ENCODE data around the gene NEURL2.

The NEURL2 gene

DNA sequence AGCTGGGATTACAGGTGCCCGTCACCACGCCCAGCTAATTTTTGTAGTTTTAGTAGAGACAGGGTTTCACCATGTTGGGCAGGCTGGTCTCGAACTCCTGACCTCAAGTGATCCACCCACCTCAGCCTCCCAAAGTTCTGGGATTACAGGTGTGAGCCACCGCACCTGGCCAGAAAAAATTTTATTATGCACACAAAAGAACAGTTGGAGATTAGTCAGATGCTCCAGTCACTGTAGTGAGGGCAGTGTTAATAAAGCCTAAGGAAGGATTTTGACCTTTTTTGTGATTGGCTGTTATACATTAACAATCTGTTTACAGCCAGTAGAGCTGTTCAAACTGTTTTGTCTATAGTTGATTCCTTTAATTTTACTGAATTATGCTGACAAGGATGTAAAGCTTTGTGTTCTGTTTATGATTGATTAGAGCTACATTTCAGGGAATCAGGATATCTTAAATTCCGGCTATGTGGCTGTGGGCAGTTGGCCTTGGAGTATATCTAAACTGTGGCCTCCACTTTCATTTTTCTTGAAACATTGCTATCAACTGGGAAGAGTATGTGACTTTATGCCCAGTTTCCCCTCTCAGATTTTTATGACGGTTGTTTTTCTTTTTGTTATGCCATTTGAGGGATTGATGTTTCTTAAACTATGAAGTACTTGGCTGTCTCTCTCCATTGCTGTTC, 23.7 kb downstream of the NEURL2 start:
- DNase-seq = no peak

DNA sequence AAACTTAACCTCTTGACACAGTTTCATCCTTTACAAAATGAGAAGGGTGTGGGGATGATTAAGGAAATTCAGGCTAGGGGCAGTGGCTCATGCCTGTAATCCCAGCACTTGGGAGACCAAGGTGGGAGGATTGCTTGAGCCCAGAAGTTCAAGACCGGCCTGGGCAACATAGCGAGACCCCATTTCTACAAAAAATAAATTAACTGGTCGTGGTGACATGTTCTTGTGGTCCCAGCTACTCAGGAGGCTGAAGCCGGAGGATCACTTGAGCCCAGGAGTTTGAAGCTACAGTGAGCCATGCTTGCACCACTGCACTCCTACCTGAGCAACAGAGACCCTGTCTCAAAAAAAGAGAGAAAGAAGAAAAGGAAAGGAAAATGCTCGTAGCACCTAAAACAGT, 24.6 kb downstream of the NEURL2 start:
- no peak for DNase-seq

DNA sequence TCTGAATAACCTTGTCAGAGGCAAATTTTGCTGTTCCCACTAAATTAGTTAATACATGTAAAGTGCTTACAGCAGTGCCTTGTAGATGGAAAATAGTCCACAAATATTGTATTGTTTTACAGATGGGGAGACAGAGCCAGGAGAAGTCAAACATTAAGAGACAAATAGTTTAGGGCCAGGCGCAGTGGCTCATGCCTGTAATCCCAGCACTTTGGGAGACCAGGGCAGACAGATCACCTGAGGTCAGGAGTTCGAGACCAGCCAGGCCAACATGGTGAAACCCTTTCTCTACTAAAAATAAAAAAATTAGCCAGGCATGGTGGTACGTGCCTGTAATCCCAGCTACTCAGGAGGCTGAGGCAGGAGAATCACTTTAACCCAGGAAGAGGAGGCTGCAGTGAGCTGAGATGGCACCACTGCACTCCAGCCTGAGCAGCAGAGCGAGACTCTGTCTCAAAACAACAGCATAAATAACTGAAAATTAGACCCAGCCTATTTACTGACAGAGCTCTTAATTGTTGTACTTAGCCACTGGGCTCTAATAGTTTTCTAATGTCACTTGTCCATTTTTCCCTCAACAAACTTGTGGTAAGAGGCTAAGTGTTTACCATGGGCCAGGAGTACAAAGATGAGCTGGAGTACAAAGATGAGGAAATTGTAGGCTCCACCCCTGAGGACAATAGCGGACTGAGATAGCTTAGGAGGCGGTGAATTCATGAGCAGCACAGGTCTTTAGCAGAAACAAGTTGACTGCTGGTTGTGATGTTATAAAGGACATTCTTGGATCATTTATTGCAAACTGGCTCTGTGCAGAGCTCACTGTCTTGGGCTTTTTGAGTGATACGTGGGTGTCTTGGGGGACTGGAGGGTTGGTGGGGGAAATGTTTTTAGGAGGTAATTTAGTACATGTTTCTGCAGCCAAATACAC, 27.2 kb downstream of the NEURL2 start:
- no peak for DNase-seq

DNA sequence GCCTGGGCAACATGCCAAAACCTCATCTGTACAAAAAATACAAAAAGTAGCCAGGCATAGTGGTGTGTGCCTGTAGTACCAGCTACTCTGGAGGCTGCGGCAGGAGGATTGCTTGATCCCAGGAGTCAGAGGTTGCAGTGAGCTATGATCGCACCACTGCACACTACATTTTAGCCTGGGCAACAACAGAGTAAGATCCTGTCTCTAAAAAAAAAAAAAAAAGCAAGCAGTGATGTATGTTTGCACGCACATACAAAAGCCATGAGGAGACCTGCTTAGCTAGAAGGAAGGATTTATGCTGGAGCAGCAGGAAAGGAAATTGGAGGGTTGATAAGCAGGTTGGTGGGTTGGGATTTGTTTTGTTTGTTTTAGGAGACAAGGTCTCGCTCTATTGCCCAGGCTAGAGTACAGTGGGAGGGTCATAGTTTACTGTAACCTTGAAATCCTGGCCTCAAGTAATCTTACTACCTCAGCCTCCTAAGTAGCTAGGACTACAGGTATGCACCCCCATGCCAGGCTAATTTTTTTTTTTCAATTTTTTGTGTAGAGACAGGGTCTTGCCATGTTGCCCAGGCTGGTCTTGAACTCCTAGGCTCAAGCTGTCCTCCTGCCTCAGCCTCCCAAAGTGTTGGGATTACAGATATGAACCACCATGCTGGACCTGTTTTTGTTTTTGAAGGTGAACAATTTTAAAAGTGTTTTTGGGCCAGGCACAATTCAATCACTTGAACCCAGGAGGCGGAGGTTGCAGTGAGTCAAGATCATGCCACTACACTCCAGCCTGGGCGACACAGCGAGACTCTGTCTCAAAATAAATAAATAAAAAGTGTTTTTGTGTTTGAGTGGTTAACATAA, 29.6 kb downstream of the NEURL2 start:
- DNase-seq = no peak

GRCh38 chr20:45860560-45861220, 30.3 kb downstream of the NEURL2 start:
- DNase-seq = no peak

DNA sequence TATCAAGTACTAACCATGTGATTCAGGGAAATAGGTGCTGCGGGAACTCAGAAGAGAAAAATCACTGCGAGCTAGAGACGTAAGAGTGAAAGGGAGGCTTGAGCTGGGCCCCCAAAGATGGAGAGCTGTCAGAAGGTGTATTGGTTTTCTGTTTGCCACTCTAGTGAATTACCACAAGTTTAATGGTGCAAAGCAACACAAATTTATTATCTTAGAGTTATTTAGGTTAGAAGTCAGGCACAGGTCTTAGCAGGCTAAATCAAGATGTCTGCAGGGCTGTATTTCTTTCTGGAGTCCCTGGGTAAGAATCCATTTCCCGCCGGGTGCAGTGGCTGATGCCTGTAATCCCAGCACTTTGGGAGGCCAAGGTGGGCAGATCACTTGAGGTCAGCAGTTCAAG, 31.1 kb downstream of the NEURL2 start:
- no peak for DNase-seq

GRCh38 chr20:45857882-45858216, 33.2 kb downstream of the NEURL2 start:
- peak; percentile 65 for DNase-seq

GRCh38 chr20:45857114-45857881, 33.7 kb downstream of the NEURL2 start, which contains the start of the genes ACOT8 and ZSWIM3:
TSS of gene ACOT8 (minus strand) at chr20:45857392. CDS start at chr20:45857315, 77 bp downstream.
TSS of gene ZSWIM3 (plus strand) at chr20:45857614. CDS start at chr20:45857826, 212 bp downstream.
- peak; percentile 100 for DNase-seq

DNA sequence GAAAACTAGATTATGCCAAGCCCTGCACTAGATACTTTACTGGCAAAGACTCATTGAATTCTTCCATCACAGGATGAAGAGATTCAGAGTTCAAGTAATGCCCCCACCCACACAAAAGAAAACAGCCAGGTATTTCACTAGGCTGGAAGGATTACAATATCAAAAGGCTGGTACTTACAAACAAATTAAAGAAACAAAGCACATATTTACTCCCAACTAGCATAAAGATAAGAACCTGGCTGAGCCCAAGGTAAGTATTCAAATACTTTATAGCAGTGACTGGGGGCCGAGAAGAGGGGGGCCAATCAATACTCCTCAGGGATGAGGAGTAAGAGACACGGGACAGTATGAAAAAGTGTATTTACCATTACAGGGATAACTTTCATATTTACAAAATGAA, 37.5 kb downstream of the NEURL2 start:
- no peak for DNase-seq

DNA sequence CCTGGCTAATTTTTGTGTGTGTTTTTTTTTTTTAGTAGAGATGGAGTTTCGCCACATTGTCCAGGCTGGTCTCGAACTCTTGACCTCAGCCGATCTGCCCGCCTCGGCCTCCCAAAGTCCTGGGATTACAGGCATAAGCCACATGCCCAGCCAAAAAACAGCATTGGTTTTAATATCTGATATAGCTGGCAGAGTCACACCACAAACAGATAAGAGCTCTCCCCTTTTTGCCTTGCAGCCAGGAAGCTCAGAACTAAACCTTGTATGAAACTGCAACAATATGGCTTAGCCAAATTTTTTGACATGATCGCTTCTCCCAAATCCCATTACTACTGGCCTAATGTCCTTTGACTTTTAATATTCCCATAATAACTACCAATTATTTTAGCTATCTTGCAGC, 38.7 kb downstream of the NEURL2 start:
- DNase-seq = no peak

GRCh38 chr20:45851501-45851900, 39.5 kb downstream of the NEURL2 start:
- DNase-seq = no peak

- no peak for DNase-seq
These were observed 40.1 kb downstream of the NEURL2 start for GRCh38 chr20:45850926-45851325.

- DNase-seq = no peak
These were observed 40.8 kb downstream of the NEURL2 start for GRCh38 chr20:45850238-45850637.

GRCh38 chr20:45848969-45849582, 41.9 kb downstream of the NEURL2 start:
- no peak for DNase-seq

DNA sequence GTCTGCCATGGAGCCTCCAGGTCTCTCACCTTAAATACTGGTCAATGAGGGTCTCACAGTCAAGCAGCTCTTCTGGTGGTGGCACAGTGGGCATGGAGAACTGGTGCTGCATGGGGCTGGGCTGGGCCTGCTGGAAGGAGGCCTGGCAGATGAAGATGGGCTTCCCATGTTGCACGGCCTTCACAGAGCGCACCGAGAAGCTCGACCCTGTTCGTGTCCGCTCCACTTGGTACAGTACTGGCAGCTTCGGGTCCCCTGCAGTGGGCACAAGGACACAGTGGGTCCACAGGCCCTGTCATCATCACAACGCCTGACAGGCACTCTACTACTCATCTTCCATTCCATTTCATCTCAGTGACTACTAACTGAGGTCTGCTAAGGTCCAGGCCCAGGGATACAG, 42.6 kb downstream of the NEURL2 start:
- DNase-seq = no peak

DNA sequence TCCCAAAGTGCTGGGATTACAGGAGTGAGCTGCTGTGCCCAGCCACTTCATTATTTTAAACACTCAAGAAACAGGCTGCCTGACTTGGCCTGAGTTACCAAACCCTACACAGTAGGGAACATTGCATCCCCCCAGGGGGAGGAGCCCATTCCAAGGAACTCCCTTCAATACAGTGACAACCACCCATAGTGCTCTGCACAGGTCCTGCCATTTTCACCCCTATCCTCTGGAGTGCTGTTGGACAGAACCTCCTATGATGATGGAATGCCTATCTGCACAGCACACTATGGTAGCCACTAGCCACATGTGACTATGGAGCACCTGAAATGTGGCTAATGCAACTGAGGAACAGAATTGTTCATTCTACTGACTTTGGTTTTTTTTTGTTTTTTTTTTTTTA, 45.6 kb downstream of the NEURL2 start:
- no peak for DNase-seq

- no peak for DNase-seq
These were observed 47.5 kb downstream of the NEURL2 start for GRCh38 chr20:45843506-45843905.

DNA sequence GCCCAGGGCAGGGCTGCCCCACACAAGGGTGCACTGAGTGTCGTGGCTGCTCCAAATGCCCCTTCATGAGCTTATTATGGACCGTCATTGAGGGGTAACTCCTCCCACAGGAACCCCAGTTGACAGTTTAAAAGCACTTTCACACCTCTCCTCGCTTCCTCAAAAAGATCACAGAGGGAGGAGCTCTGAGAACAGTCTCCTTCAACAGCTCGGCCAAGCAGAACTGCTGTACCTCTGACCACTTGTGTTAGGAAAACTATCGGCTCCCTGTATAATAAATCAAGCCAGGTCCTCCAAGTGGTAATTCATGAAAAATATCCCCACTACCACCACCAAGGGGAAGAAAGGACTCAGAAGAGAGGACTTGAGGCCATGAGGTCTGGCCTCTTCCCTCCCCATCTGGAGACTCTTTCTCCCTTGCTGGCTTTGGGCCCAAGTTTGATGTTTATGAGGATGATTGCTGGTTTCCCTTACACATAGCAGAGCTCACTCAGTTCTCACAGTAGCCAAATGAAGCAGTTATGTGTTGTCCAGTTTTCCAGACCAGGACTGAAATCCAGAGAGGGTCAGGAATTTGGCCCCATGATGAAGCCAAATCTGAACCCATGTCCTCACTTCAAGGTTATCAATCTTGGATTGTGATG, 48.7 kb downstream of the NEURL2 start:
- no peak for DNase-seq

GRCh38 chr20:45841407-45842129, 49.4 kb downstream of the NEURL2 start:
- no peak for DNase-seq

GRCh38 chr20:45840700-45841198, 50.3 kb downstream of the NEURL2 start:
- no peak for DNase-seq
